Glutamatergic neuron (in vitro differentiated cells): ENCODE measurements around the gene SERGEF. TPM values are rescaled to one million over a fixed set of nuclear protein-coding genes. Genes with fewer than 3 reads are reported as not detected.

ENCODE experiments used
- DNase-seq: peaks from one replicate; pipeline ENCODE4 v3.0.0; 2022
- H3K27ac Mint-ChIP-seq: one replicate; pipeline ENCODE4 v1.8.0; 2020; ENCODE audit warnings: mild to moderate bottlenecking, mixed read lengths, inconsistent platforms; ENCODE audit not compliant: unreplicated experiment
- H3K27me3 Mint-ChIP-seq: one replicate; pipeline ENCODE4 v1.8.0; 2020; ENCODE audit warnings: mild to moderate bottlenecking, moderate library complexity, mixed read lengths, inconsistent platforms; ENCODE audit not compliant: unreplicated experiment
- H3K36me3 Mint-ChIP-seq: one replicate; pipeline ENCODE4 v1.8.0; 2020; ENCODE audit warnings: mild to moderate bottlenecking, mixed read lengths, inconsistent platforms; ENCODE audit not compliant: unreplicated experiment
- H3K4me1 Mint-ChIP-seq: one replicate; pipeline ENCODE4 v1.8.0; 2020; ENCODE audit warnings: mild to moderate bottlenecking, low read depth, mixed read lengths, inconsistent platforms; ENCODE audit not compliant: unreplicated experiment
- H3K4me3 Mint-ChIP-seq: one replicate; pipeline ENCODE4 v1.8.0; 2020; ENCODE audit warnings: mild to moderate bottlenecking, mixed read lengths, inconsistent platforms; ENCODE audit not compliant: unreplicated experiment
- H3K9me3 Mint-ChIP-seq: one replicate; pipeline ENCODE4 v1.8.0; 2020; ENCODE audit warnings: mild to moderate bottlenecking, moderate library complexity, mixed read lengths, inconsistent platforms; ENCODE audit not compliant: unreplicated experiment
- CTCF ChIP-seq: fragments of 200-600 bp; sonication (generic); IDR thresholded peaks from one replicate; pipeline ENCODE4 v1.5.0; 2021; ENCODE audit not compliant: partially characterized antibody, unreplicated experiment
- total RNA-seq: library from RNA; stranded (reverse); fragmentation: NEBNext Ultra II Directional; extraction: Animal tissue kit (Norgen Biotek cat#: 25700); gene quantifications from one replicate; pipeline ENCODE4 v1.2.1, GENCODE V29; 2021; ENCODE audit not compliant: unreplicated experiment

The SERGEF gene
- total RNA-seq, 1 donor from 2014 or later: 42.5 TPM

GRCh38 chr11:17917556-17917955, 95.3 kb downstream of the SERGEF start:
- peaks cover 47% of the 10 kb centered on the region for H3K4me1 Mint-ChIP-seq
- peaks cover 2% of the 10 kb centered on the region for H3K27me3 Mint-ChIP-seq
- peaks cover 5% of the 10 kb centered on the region for H3K9me3 Mint-ChIP-seq
- no peaks in the 10 kb centered on the region for H3K36me3 Mint-ChIP-seq
- H3K27ac Mint-ChIP-seq: no peak overlapping the region
- no peak overlapping the region for H3K4me3 Mint-ChIP-seq
- no peak for DNase-seq
- TF ChIP-seq CTCF: no peak

DNA sequence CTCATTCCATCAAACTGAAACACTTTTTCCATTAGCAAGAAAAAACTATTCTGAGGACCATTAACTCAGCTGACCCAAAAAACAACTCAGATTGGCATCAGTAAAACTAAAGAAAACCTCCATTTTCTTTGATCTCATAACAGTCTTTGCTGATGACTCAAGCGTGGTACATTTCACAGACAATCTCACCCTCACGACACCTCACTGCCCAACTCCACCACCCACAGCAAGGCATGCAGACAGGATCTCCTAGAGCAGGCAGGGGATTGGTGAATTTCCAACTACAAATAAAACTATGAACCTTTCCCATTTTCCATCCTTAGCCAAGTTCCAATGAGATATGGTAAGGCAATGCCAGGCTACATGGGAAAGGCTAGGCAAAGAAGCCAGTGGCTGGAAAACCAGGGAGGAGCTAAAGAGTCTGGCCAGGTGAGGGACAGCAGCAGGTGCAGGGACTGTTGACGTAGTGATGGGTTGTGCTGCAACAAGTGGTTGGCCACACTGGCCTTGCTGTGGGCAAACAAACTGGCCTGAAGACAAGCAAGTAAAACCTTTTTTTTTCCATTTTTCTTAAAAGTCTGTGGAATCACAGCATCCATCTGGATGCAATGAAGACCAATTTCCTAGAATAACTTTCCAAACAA, 97.2 kb downstream of the SERGEF start:
- Mint-ChIP-seq H3K36me3 (no peaks in the 10 kb centered on the region), H3K4me3 (no peak overlapping the region), H3K4me1 (peaks cover 36% of the 10 kb centered on the region), H3K27me3 (peaks cover 5% of the 10 kb centered on the region), H3K9me3 (peaks cover 2% of the 10 kb centered on the region), H3K27ac (no peak overlapping the region)
- TF ChIP-seq CTCF: no peak
- DNase-seq: no peak

DNA sequence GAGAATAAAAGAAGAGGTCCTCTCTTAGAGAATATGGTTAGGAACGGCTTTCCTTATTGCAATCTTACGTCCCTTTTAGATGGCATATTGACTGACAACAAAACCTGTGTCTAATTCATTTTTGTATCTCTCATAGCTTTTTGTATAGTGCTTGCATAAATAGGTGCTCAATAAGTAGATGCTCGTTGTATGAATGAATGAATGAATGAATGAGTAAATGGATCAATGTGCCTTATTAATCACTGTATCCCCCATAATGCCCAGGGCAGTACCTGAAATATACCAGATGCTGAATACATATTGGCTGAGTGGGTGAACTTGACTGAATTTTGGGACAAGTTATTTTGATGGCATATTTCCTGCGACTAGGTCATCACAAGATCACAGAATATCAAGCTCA, 97.9 kb downstream of the SERGEF start:
- peaks cover 5% of the 10 kb centered on the region for H3K27me3 Mint-ChIP-seq
- H3K9me3 Mint-ChIP-seq: peaks cover 2% of the 10 kb centered on the region
- peaks cover 36% of the 10 kb centered on the region for H3K4me1 Mint-ChIP-seq
- no peak for TF ChIP-seq CTCF
- no peak overlapping the region for H3K27ac Mint-ChIP-seq
- H3K4me3 Mint-ChIP-seq: no peak overlapping the region
- H3K36me3 Mint-ChIP-seq: no peaks in the 10 kb centered on the region
- no peak for DNase-seq

DNA sequence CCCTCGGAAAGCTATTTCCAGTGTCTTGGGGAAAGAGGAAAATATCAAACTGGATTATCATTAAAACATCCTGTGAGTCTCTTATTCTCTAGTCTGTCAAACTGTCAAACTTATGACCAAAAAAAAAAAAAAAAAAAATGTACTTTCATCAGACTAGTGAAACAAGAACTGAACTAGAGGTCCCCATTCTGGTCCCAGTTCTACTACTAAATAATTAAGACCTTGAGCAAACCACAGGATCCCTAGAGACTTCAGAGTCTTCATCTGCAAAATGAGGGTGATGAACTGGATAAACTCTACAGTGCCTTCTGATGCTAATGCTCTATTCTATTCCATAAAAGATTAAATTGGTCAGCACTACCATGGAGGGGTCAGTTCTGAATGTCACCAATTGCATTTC, 105.8 kb downstream of the SERGEF start:
- no peak for DNase-seq
- no peaks in the 10 kb centered on the region for H3K36me3 Mint-ChIP-seq
- H3K27ac Mint-ChIP-seq: no peak overlapping the region
- peaks cover 25% of the 10 kb centered on the region for H3K4me1 Mint-ChIP-seq
- H3K4me3 Mint-ChIP-seq: peak overlapping the region; percentile 30
- TF ChIP-seq CTCF: no peak
- H3K9me3 Mint-ChIP-seq: peaks cover 3% of the 10 kb centered on the region
- H3K27me3 Mint-ChIP-seq: peaks cover 4% of the 10 kb centered on the region

DNA sequence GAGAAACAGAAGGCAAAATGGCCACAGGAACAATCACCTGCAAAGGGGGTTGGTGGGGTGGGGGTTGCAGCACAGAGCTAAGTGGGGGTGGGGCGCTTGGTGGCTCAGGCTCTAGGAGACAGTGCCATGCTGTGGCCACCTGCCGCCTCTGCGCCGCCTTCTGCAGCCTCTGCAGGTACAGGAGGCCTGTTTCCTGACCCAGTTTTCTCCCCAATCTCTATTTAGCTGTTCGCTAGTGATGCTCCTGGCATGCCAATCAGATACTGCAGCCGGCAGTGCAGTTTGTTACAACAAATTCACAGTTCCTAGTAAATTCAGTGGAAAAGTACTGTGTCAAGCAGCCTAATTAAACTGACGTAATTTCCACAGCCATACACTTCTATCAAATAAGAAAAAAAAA, 106.4 kb downstream of the SERGEF start:
- Mint-ChIP-seq H3K36me3 (no peaks in the 10 kb centered on the region), H3K4me1 (peaks cover 21% of the 10 kb centered on the region), H3K9me3 (peaks cover 4% of the 10 kb centered on the region), H3K27ac (no peak overlapping the region), H3K4me3 (no peak overlapping the region), H3K27me3 (peaks cover 2% of the 10 kb centered on the region)
- TF ChIP-seq CTCF: no peak
- DNase-seq: peak; percentile 71
